Stimulated activated CD4-positive, alpha-beta T cell treated with anti-CD3 and anti-CD28 coated beads, Interleukin-4, amount 100 ng/mL, for 48 hours (primary cell): ENCODE measurements around the gene ATRX.
"Not testable (repeated sequence)": the region's sequence is repeated elsewhere in the genome, so short reads cannot be mapped to it uniquely, and the experiment has no call there.

Source experiments
- DNase-seq, 2 donors: peaks; one replicate each; pipeline ENCODE4 v3.0.0-alpha.2; 2020; ENCODE audit warnings: low read depth in 2 of 2

ATRX gene, protein sequence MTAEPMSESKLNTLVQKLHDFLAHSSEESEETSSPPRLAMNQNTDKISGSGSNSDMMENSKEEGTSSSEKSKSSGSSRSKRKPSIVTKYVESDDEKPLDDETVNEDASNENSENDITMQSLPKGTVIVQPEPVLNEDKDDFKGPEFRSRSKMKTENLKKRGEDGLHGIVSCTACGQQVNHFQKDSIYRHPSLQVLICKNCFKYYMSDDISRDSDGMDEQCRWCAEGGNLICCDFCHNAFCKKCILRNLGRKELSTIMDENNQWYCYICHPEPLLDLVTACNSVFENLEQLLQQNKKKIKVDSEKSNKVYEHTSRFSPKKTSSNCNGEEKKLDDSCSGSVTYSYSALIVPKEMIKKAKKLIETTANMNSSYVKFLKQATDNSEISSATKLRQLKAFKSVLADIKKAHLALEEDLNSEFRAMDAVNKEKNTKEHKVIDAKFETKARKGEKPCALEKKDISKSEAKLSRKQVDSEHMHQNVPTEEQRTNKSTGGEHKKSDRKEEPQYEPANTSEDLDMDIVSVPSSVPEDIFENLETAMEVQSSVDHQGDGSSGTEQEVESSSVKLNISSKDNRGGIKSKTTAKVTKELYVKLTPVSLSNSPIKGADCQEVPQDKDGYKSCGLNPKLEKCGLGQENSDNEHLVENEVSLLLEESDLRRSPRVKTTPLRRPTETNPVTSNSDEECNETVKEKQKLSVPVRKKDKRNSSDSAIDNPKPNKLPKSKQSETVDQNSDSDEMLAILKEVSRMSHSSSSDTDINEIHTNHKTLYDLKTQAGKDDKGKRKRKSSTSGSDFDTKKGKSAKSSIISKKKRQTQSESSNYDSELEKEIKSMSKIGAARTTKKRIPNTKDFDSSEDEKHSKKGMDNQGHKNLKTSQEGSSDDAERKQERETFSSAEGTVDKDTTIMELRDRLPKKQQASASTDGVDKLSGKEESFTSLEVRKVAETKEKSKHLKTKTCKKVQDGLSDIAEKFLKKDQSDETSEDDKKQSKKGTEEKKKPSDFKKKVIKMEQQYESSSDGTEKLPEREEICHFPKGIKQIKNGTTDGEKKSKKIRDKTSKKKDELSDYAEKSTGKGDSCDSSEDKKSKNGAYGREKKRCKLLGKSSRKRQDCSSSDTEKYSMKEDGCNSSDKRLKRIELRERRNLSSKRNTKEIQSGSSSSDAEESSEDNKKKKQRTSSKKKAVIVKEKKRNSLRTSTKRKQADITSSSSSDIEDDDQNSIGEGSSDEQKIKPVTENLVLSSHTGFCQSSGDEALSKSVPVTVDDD (N-terminal part only)

GRCh38 chrX:77785486-77786364, at the start of gene ATRX:
ATRX (minus strand) TSS chrX:77786216; CDS start chrX:77786001, 215 bp downstream.
- DNase-seq: peak; percentile 55 to 64

- not testable (repeated sequence) for DNase-seq
These were observed 45.5 kb upstream of the ATRX start for GRCh38 chrX:77831544-77831943.

DNA sequence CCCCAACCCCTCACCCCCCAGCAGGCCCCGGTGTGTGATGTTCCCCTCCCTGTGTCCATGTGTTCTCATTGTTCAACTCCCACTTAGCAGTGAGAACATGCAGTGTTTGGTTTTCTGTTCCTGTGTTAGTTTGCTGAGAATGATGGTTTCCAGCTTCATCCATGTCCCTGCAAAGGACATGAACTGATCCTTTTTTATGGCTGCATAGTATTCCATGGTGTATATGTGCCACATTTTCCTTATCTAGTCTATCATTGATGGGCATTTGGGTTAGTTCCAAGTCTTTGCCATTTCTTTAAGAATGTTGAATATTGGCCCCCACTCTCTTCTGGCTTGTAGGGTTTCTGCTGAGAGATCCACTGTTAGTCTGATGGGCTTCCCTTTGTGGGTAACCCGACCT, 36.0 kb upstream of the ATRX start:
- DNase-seq: not testable (repeated sequence)

GRCh38 chrX:77820091-77820727, 34.2 kb upstream of the ATRX start:
- no peak for DNase-seq

- no peak for DNase-seq
These were observed 28.2 kb upstream of the ATRX start for GRCh38 chrX:77814210-77814609.

DNA sequence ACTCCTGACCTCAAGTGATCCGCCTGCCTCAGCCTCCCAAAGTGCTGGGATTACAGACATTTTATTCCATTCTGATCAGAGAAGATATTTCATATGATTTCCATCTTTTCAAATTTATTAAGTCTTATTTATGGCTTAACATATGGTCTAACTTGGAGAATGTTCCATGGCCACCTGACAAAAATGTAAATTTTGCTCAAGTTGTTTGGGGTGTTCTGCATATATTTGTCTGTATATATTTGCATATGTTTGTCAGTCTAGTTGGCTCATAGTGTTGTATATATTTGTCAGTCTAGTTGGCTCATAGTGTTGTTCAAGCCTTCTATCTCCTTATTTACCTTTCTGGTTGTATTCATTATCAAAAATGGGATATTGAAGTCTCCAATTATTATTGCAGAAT, 16.2 kb upstream of the ATRX start:
- DNase-seq: no peak

DNA sequence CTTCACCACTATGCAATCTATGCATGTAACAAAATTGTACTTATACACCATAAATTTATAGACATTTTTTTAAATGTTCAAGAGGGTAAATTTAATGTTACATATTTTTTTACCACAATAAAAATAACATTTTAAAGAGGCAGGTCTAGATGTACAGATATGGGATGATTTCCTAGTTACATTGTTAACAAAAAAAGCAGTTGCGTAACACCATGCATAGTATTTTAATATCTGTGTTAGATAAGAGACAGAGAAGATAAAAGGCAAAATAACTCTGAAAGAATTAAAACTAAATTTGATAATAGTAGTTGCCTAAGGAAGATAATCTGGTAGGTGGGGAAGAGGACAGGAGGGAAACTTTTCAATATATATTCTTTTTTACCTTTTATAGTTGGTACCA, 9.1 kb upstream of the ATRX start:
- no peak for DNase-seq

DNA sequence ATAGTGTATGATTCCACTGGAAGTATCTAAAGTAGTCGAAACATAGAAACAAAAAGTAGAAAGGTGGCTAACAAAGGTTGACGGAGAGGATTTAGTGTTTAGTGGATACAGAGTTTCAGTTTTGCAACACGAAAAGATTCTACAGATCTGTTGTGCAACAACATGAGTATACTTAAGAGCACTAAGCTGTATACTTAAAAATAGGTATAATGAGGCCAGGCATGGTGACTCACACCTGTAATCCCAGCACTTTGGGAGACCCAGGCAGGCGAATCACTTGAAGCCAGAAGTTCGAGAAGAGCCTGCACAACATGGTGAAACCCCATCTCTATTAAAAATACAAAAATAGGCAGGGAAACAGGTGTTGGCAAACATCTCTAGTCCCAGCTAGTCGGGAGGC, 7.9 kb upstream of the ATRX start:
- no peak for DNase-seq

- DNase-seq: no peak
These were observed 2.0 kb upstream of the ATRX start for GRCh38 chrX:77788050-77788449.

DNA sequence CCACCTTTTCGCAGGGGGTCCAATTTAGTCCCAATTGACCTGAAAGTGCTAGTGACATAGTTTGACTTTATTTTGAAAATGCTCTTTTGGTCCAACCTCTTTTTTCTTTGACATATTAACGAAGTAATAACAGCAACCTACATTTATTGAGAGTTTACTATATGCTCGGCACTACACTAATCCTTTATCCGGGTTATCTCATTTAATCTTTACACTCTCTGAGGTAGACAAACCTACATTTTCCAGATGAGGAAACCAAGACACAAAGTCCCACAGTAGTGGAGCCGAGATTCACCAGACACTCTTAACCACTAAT, 307 bp upstream of the ATRX start:
- DNase-seq: no peak

DNA sequence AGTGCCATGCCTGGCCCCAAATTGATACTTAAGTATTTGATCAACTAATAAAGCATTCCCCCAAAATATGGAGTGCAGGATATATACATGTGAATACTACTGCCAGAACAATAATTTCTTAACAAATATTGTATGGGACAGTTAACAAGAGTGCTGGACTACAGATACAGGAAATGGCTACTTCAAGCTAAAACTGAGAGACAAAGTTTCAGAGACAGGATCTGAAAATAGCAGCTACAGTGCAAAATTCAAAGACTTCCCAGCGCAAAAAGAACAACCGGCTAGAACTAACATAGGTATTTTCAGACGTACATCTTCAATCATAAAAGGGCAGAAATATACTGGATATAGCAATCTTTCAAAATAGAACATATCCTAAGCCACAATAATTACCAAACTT, 6.3 kb downstream of the ATRX start:
- DNase-seq: no peak

GRCh38 chrX:77776659-77777058, 9.4 kb downstream of the ATRX start:
- no peak for DNase-seq

- DNase-seq: no peak
These were observed 14.4 kb downstream of the ATRX start for GRCh38 chrX:77771601-77772000.

DNA sequence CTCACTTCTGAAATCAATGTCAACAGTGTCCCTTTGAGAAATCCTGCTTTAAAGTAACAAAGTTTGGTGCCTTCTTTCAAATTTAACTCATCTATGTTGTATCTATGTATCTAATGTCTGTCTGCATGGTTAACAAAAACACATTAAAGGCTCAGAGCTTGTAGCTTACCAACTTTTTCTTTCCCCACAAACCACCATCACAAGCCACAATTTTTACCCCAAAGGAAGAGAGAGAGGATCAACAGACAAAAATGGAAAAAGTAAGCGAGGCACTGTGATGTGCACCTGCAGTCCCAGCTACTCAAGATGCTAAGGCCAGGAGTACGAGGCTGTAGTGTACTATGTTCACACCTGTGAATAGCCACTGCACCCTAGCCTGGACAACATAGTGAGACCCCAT, 17.2 kb downstream of the ATRX start:
- no peak for DNase-seq

- DNase-seq: not testable (repeated sequence)
These were observed 19.8 kb downstream of the ATRX start for GRCh38 chrX:77766212-77766611.

DNA sequence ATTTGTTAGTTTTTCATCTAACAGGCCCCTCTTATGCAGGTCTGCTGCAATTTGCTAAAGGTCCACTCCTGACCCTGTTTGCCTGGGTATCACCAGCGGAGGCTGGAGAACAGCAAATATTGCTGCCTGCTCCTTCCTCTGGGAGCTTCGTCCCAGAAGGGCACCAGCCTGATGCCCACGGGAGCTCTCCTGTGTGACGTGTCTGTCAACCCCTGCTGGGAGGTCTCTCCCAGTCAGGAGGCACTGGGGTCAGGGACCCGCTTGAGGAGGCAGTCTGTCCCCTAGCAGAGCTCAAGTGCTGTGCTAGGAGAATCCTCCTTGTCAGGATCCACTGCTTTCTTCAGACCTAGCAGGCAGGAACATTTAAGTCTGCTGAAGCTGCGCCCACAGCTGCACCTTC, 30.5 kb downstream of the ATRX start:
- DNase-seq: no peak

DNA sequence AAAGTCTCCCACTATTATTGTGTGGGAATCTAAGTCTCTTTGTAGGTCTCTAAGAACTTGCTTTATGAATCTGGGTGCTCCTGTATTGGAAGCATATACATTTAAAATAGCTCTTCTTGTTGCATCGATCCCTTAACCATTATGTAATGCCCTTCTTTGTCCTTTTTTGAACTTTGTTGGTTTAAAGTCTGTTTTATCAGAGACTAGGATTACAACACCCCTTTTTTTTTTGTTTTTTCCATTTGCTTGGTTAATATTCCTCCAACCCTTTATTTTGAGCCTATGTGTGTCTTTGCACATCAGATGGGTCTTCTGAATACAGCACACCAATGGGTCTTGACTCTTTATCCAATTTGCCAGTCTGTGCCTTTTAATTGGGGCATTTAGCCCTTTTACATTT, 32.1 kb downstream of the ATRX start:
- not testable (repeated sequence) for DNase-seq

DNA sequence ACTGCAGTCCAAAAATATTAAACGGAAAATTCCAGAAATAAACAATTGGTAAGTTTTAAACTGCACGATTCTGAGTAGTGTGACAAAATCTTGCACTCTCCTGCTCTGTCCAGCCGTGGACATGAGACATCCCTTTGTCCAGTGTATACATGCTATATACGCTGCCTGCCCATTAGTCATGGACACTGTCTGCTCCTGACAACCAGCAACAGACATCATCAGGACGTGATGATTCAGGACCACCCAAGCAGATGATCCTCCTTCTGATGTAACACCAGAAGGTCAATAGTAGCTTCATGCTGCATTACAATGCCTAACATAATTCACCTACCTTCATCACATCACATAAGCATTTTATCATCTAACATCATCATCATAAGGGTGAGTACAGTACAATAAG, 36.3 kb downstream of the ATRX start:
- DNase-seq: no peak

DNA sequence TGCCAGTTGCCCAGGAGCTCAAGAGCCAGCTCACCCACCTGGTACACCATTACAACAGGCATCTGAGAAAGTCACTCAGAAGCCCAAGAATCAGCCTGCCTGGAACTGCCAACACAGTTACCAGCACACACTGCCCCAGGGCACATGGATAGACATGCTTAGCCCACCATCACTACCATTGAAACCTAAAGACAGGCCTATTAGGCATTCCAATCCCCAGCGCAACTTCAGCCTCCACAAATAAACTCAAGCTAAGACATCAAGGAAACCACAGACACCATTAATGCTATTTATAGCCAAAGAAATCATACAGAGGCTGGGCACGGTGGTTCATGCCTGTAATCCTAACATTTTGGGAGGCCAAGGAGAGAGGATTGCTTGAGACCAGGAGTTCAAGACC, 42.3 kb downstream of the ATRX start:
- DNase-seq: no peak

GRCh38 chrX:77742788-77743476, 43.1 kb downstream of the ATRX start:
- DNase-seq: no peak
